Esophagus muscularis mucosa (tissue), 4 donors: Measurements from ENCODE around the gene ALPL.

Experiments used
- EP300 ChIP-seq: sonication (generic); formaldehyde crosslinking; IDR thresholded peaks from one replicate; pipeline ENCODE4 v1.6.1; 2017; ENCODE audit warnings: antibody characterized with exemption
- POLR2A ChIP-seq: fragments of 450-650 bp; IDR thresholded peaks from one replicate; pipeline ENCODE4 v1.6.1; 2017; ENCODE audit warnings: antibody characterized with exemption, moderate library complexity, mild to moderate bottlenecking, low read depth
- POLR2AphosphoS5 ChIP-seq, 2 donors: sonication (generic); formaldehyde crosslinking; IDR thresholded peaks; one replicate each; pipeline ENCODE4 v1.6.1; 2017; ENCODE audit warnings: antibody characterized with exemption in 2 of 2
- TF ChIP-seq, protein P1 (sequence below), 3 experiments: fragments of 200-600 bp in 2 of 3; fragments of 450-650 bp in 1 of 3; sonication (generic) in 2 of 3; IDR thresholded peaks; one replicate each; pipeline ENCODE4 v1.5.1; 2017 to 2019; ENCODE audit warnings: antibody characterized with exemption in 3 of 3, mild to moderate bottlenecking in 2 of 3, moderate library complexity in 1 of 3

DNA sequence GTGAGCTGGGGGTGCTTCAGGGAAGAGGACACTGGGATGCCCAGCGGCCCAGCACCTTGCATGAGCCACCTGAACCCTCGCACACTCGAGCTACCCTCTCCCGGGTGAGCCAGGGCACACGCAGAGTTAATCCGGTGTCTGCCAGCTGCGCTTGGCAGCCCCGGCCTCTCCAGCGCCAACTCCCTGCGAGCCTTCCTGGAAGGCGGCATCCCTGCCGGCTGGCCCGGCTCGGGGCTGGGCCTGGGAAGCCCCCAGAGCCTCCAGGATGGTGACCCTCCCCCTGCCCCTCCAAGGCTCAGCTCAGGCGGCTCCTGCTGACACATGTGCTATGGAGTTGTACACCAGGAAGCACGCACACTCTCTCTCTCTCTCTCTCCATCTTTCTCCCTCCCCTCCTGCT lies 111.3 kb downstream of the ALPL start:
- TF ChIP-seq, protein P1, sequence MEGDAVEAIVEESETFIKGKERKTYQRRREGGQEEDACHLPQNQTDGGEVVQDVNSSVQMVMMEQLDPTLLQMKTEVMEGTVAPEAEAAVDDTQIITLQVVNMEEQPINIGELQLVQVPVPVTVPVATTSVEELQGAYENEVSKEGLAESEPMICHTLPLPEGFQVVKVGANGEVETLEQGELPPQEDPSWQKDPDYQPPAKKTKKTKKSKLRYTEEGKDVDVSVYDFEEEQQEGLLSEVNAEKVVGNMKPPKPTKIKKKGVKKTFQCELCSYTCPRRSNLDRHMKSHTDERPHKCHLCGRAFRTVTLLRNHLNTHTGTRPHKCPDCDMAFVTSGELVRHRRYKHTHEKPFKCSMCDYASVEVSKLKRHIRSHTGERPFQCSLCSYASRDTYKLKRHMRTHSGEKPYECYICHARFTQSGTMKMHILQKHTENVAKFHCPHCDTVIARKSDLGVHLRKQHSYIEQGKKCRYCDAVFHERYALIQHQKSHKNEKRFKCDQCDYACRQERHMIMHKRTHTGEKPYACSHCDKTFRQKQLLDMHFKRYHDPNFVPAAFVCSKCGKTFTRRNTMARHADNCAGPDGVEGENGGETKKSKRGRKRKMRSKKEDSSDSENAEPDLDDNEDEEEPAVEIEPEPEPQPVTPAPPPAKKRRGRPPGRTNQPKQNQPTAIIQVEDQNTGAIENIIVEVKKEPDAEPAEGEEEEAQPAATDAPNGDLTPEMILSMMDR (IDR thresholded peaks at IDR 0.05), result no peak
- TF ChIP-seq EP300 (no peak), POLR2AphosphoS5 (IDR thresholded peaks at IDR 0.05) (no peak), POLR2A (no peak)
